GM18861 (cell line): ENCODE data around the gene SOX9.
"Not testable (repeated sequence)": the region's sequence is repeated elsewhere in the genome, so short reads cannot be mapped to it uniquely, and the experiment has no call there.

Experiments used
- ATAC-seq: cut with Tn5 transposase; IDR thresholded peaks from one replicate; pipeline ENCODE4 v1.9.1; 2021; ENCODE audit not compliant: unreplicated experiment

SOX9 gene

GRCh38 chr17:72125742-72126141, 4.9 kb downstream of the SOX9 start:
- ATAC-seq, result no peak

GRCh38 chr17:72126575-72127486, 6.0 kb downstream of the SOX9 start:
- ATAC-seq, result no peak

DNA sequence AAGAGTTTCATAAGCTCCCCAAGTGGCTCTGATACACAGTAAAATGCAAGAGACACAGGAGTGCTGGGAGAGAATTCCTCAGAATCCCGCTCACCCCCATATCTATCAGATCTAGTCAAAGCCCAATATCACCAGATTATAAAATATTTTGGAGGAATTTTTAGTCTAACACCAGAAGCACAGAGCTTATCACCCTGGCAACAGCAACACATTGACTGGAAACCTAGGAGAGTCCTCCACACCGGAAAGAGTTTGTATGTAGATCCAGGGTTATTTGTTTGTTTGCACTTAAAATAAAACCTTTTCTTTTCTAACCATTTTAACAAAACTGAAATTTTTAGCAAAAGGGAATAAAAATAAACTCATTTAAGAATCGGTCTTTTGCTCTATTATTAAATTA, 7.2 kb downstream of the SOX9 start:
- no peak for ATAC-seq

GRCh38 chr17:72134608-72135394, 14.0 kb downstream of the SOX9 start:
- ATAC-seq, result no peak

DNA sequence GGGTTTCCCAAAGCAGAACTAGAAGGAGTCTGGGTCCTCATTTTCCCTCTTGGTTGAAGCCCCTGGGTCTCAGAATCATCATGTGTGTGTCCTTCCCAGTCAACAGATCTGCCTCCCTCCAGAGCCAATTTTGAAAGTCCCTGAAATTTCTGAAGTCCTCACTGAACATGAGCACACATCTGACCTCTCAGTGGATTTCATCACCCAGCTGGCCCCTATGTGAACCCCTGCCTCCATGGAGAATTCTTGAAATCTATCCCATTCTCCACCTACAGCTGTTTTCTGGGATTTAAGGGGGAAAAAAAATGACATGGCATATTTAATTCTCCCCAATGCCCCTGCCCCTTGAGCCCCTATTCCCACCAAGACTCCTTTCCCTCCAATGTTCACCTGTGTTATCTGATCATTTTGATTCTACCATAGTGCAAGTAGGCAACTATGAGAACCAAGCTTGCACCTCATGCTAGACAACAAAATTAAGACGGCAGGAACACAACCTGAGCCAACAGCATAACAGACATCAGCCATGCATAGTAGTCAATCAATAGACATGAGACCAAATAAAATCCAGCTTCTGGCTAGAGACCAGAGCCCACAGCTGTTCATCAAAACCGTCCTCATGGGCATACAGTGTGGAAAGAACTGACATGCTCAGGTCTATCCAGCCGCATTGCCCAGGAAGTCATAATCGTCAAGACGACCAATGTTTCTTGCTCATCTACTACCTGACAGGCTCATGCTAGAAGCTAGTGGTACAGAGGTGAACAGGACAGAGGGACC, 14.9 kb downstream of the SOX9 start:
- no peak for ATAC-seq

- ATAC-seq, result no peak
Measured at GRCh38 chr17:72136692-72137091, 15.9 kb downstream of the SOX9 start.

DNA sequence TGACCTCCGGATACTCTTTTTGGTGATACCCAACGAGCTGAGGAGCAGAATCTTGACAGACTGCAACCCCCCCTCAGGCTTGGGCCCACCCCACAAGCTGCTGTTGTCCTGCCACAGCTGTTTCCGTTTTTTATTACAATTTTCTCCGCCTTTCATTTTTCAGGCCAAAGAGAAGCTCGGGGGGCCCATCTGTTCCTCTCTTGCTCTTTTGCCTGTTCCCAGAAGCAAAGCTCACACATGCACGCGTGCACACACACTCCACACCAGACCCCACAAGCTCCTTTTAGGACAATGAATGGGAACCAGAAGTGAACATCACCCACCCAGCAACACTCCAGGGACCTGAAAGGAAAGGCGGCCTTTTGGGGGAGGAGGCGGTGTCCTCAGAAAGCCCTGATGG, 16.3 kb downstream of the SOX9 start:
- no peak for ATAC-seq

DNA sequence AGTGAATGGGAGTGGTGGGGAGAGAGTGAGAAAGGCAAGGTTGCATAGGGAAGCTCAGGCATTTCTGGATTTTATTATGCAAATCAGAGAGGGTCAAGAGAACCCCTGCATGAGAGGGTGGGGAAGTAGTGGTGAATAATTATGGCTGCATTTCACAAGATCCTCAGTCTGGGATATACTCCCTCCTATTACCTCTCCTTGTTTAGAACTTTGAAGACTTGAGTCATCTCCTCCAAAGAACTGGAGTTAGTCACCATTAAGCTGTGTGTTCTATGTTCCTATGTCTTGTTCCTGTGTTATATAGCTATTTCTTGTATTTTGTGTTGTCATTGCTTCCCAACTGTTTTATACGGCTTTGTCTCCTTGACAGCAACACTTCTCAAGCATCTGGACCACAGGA, 18.4 kb downstream of the SOX9 start:
- no peak for ATAC-seq

GRCh38 chr17:72141336-72141735, 20.5 kb downstream of the SOX9 start:
- ATAC-seq, result no peak

- ATAC-seq, result not testable (repeated sequence)
Measured at GRCh38 chr17:72142097-72142496, 21.3 kb downstream of the SOX9 start.

DNA sequence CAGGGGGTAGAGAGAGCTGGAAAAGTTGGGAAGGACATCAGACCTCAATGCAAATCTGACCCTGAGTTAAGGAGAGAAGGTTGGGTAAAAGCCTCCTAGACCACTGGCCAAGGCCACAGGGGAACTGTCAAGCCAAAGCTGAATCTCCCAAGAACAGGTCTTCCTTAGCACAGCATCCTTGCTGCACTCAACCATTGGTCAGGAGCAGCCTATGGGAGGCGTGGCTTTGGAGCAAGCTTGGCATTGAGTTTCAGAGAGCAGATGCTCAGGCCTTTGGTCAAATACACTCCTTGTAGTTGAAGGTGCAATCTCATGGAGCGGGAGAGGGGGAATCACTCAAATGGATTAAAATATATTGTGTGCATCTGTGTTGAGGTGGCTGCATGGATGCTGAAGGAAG, 21.8 kb downstream of the SOX9 start:
- no peak for ATAC-seq

DNA sequence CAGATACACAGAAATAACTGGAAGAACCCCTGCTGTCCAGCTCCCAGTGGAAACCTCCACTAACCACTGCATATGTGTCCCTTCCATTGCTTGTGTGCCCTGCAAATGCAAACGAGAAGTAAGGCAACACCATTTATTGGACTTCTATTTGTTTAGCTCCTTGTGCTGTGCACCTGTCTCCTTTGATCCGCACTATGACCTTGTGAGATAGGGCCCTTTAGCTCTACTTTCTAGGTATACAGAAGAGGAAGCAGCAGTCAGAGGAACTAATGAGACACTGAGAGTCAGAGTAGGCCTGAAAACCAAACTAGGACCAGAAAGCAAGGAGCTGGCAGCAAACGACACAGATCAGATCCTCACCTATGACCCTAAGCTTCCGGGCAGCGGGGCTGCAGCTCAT, 22.4 kb downstream of the SOX9 start:
- ATAC-seq, result no peak

DNA sequence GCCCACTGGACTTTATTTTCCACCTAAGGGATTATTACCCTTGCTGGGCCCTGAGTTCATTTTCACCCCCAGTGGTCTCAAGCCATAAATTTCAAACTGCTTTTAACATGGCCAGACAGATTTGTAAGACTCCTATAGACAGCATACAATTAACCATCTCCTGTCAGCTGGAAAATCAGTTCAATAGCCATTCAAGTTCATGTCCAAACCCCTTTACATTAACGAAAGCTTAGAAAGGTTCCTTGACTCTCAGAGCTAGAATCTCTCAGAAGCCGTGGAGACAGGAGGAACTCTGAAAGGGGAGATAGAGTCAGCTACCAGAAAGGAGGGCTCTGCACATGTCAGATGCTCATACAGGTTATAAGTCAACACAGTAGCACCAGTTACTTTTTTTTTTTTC, 23.3 kb downstream of the SOX9 start:
- ATAC-seq, result no peak

DNA sequence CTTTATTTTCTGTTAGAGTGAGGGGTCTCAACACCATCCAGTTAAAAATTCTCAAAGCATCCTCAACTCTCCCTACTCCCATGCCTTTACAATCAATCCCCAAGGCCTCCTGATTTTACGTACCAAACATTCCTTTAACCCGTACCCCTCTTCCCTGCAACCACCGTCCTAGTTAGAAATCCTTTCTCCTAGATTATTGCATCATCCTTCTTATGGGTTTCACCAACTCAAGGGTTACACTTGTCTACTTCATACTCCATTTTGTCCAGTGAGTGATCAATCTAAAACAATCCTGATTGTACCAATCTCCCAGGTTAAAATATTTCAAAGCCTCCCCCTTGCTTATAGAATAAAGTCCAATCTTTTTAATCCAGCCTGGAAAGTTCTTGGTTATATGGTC, 24.7 kb downstream of the SOX9 start:
- no peak for ATAC-seq

DNA sequence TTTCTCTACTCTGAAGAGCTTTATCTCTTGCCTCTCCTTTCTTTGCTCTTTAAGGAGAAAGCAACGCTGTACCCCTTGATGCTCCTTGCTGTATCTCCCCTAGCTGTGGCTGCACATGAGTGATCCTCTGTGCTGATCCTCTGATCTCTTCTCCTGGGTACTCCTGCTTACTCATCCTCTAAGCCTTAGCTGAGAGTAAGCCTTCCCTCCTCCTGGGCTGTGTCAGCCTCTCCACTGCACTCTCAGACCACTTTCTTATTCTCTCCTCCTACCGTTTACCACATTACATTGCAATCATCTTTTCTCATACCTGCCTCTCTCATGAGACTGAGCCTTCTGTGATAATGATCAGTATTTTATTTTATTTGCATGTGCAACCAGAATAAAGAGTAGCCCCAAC, 25.1 kb downstream of the SOX9 start:
- no peak for ATAC-seq

DNA sequence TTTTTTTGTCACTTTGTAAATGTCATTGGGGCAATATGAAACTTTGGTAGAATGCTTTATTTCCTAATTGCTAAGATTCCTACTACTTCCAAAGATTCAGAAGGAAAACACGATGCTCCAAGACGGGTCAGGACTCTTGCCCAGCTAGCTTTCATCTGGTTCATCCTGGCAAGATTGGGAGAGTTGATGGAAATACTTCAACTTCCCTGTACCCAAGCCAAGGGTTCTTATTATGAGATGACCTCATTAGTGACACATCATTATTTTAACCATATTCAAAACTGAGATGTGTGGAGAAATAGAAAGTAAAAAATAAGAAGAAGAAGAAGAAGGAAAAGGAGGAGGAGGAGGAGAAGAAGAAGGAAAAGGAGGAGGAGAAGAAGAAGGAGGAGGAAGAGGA, 25.6 kb downstream of the SOX9 start:
- ATAC-seq, result no peak

GRCh38 chr17:72150632-72151460, 30.0 kb downstream of the SOX9 start:
- ATAC-seq, result no peak

GRCh38 chr17:72151565-72152386, 31.0 kb downstream of the SOX9 start:
- no peak for ATAC-seq

- ATAC-seq, result no peak
Measured at GRCh38 chr17:72152387-72152929, 31.6 kb downstream of the SOX9 start.
